SK-N-SH (cell line): Measurements from ENCODE around the gene RFXANK.

Experiments used
- MAX ChIP-seq: IDR thresholded peaks from 2 replicates; pipeline ENCODE4 v1.4.0; 2012; ENCODE audit warnings: low read depth
- RAD21 ChIP-seq: IDR thresholded peaks from 2 replicates; pipeline ENCODE4 v1.6.1; 2012; ENCODE audit warnings: mild to moderate bottlenecking, low read length
- SIN3A ChIP-seq: IDR thresholded peaks from 2 replicates; pipeline ENCODE4 v1.6.1; 2012; ENCODE audit warnings: low read depth, mild to moderate bottlenecking, low read length, moderate library complexity, borderline replicate concordance
- TF ChIP-seq, protein P1 (sequence below): fragments of 200-600 bp; sonication (generic); IDR thresholded peaks from 2 replicates; pipeline ENCODE4 v1.6.1; 2017; ENCODE audit warnings: antibody characterized with exemption, mild to moderate bottlenecking, moderate library complexity

DNA sequence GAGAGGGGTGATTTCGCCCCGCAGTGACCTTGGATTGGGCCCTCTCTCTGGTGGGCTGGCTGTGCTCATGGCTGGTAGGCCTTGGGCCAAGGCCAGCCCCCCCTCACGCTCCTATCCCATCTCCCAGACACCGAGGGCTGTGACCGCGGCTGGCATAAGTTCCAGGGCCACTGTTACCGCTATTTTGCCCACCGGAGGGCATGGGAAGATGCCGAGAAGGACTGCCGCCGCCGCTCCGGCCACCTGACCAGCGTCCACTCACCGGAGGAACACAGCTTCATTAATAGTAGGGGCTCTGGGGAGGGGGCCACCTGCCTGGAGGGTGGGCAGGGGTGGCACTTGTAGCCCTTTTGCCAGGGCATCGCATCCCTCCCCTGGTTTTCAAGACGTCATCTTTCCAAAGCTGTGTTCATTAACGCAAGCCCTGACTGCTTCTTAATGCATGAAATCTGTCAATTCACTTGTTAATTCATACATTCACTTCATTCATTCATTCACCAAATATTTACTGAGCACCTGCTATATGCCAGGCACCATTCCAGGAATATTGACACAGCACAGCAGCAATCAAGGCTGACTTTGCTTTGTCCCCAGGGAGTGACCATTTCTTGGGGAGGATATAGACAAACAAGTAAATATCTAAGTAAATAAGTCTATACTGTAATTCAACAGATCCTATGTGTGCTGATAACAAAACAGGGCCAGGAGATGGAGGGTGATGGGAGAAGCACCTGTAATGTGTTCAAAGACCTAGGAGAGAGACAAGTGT, 46.3 kb downstream of the RFXANK start:
- TF ChIP-seq, protein P1, sequence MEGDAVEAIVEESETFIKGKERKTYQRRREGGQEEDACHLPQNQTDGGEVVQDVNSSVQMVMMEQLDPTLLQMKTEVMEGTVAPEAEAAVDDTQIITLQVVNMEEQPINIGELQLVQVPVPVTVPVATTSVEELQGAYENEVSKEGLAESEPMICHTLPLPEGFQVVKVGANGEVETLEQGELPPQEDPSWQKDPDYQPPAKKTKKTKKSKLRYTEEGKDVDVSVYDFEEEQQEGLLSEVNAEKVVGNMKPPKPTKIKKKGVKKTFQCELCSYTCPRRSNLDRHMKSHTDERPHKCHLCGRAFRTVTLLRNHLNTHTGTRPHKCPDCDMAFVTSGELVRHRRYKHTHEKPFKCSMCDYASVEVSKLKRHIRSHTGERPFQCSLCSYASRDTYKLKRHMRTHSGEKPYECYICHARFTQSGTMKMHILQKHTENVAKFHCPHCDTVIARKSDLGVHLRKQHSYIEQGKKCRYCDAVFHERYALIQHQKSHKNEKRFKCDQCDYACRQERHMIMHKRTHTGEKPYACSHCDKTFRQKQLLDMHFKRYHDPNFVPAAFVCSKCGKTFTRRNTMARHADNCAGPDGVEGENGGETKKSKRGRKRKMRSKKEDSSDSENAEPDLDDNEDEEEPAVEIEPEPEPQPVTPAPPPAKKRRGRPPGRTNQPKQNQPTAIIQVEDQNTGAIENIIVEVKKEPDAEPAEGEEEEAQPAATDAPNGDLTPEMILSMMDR = no peak
- TF ChIP-seq RAD21 = no peak
- TF ChIP-seq SIN3A = no peak
- no peak for TF ChIP-seq MAX
